ENCODE results near the gene BTD.

BTD gene

DNA sequence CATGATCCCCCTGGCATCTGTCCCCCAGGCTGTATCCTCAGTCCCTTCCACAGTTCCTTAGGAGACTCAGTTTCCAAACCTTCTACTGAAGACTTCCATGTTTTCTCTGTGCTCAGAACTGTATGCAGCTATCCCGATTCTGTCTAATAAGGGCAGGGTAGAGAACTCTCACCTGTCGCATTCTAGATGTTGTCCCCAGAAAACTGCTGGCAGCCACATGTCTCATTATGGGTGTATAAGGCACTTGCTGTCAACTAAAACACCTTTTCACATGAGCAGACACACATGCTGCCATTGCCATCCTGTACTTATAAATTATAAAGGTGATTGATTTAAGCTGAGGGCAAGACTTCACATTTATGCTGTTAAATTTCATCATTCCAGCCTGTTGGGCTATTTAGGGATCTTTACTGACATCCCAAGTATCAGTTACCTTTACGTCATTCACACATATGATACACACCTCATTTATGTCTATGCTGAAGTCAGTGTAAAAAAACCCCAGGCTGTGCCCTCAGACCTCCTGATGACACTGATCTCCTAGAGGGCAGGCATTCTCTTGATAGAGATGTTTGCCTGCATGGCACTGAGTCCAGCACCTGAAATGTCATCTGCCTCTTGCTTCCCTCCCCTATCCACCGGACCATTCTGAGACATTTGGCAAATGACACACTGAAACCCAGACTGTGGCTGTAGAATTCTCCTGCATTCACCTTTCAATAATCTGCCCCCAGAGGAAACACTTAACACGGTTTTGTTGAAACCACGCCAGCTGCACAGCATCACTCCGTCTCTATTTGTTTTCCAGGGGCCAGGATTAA is 35.8 kb downstream of the BTD start:
- DNase-seq = no peak

DNA sequence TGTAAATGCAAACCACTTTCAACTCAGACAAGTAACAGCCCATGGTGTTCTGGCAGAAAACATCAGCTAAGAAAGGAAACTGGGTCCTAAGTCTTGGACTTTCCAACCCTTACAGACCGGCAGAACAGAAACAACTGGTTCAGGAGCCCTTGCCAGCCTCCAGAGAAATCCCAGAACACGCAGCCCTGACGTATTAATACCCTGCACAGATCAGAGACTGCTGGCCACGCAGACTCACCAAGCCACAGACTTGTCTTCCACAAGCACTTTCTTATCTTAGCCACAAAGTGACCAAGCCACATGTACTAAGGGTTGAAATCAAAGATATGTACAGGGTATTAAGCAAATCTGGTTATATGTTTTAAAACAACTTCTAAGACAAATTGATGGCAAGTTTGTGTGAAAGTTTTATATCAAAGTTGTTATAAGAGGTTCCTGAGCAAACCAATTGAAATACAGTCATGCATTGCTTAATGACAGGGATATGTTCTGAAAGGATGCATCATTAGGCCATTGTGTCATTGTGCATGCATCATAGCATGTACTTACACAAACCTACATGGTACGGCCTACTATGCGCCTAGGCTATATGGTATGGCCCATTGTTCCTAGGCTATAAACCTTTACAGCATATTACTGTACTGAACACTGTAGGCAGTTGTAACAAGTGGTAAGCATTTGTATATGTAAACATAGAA is 36.8 kb downstream of the BTD start:
- no peak for DNase-seq

DNA sequence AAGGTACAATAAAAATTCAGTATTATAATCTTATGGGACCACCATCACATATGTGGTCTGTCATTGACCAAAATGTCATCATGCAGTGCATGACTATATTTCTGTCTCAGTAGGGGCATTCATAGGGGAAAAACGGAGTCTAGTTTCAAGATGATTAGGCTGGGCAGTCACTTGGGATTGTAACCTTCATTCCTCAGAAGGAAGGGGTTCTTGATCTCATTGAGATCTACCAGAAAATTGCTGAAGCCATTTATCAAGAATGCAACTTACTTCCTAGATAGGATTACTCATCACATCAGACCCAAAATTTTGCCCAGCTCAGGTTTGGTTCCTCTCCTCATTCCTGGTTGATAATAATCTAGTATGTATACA is 37.3 kb downstream of the BTD start:
- DNase-seq = no peak

DNA sequence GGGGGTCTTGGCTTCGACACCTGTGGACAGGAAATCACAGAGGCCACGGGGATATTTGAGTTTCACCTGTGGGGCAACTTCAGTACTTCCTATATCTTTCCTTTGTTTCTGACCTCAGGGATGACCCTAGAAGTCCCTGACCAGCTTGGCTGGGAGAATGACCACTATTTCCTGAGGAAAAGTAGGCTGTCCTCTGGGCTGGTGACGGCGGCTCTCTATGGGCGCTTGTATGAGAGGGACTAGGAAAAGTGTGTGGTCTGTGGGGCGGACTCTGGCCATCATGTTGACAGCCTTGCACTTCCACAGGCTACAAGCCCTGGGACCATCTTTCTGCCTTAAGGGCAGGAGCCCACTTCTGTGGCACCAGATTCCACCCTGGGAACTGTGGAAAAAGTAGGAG is 43.7 kb downstream of the BTD start:
- DNase-seq = no peak

DNA sequence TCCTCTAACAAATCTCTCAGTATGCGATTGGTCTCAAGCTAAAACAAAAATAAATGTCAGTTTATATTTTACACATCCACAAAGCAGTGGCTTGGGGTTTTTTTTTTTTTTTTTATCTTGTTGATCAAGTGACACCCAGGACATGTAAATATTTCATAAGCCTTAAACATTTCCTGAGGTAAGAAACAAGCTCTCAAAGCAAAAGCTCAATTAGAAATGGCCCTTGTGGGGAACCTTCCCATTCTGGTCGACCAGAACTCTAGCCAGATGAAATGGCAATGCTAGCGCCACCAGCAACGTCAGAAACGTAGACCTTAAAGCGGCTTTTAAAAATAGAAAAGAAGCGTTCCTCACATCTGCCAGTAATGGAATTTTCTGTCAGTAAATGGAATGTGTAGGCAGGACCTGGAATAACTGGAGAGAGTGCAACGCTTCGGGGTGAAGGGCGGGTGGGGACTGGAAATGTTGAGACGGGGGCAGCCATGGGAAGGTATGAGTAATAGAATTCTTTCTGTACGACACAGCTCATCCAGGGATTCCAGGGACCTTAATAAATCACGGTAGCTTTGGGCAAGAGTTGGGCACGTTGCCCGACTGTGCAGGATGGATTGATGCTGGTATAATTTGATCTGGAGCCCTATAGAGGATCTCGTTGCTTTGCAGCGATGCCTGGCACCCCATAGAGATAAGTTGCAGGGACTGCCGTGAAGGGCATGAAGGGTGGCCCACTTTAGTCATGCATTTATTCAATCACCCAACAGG is 44.4 kb downstream of the BTD start:
- no peak for DNase-seq

DNA sequence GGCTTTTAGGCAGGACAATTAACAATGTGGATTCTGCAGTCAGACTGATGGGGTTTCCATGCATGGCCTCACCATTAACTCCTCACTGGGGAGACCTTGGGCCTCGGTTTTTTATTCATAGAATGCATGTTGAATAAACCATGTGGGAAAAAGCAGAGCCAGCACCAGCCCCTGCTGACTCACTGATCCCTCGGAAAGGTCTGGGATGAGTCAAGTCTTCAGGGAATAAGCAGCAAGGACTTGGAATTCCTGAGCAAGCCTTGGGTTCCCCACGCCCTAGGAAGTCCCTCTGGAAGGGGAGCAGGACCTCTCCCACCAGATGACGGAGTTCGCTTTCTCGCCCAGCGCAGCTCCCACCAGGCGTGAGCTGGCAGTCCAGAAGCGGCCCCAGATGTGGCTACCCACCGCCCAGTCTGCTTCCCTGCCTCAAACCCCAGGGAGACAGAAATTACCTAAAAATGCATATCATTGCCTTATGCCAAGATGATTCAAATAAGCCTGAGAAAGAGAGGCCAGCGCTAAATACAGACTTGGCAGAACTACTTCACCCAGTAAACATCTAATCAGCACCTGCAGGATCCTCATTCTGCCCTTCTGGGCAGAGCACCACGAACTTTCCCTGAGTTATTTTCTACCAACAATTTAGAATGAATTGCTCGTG is 45.4 kb downstream of the BTD start:
- DNase-seq = no peak

DNA sequence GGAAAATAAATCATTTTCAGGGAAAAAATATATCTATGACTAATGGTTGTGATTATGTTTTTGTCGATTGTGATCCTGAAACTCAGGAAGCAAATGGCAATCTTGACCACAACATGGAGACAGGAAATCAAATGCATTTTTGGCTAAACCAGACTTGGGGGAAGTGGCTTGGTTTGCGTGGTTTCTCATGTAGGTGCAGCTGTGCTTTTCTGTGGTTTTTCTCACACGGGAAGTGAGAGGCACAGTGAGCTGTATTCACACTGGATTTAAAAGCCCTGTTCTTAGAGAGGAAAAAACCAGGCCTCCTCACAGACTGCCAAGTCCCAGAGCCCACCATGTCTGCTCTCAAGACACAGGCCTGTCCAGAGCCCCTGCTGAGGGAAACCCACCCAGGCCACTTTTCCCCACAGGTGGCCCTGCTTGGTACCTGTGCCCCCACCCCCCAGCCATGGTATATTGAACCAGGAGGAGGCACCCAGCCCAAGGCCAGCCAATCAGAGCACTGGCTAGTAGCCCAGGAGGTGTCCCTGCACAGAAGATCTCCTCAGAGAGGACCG is 46.1 kb downstream of the BTD start:
- DNase-seq = no peak

DNA sequence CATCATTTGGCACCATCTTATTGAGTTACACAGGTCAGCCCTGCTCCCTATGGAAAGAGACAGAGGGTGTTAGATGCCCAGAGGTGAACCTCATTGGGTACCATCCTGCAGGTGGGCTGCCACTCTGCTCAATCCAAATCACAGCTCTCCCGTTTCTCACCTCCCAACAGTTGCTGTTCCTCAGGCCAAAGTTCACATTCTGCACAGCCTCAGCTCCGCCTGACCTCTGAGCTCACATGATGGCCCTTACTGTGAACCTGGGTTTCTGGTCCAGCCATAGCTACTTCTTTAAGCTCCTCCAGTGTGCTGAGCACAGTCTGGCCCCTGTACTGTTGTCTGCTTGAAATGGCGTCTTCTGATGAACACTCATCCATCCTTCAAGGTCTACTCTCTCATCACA is 47.8 kb downstream of the BTD start:
- DNase-seq = no peak

DNA sequence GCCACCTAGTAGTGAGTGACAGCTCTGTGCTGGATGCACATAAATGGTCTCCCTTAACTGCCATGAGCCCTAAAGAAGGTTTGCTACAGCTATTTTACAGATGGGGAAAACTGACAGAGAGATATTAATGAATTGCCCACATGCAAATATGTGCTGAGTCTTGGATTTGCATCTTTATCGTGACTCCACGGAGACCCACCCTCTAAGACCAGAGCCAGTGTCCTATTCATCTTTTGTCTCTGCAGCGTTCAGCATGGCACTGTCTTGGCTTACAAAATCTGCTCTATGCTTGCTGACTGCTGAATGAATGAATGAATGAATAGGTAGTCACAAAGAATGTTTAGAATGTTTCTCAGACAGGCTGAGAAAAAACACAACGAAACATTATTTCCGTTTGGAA is 48.3 kb downstream of the BTD start:
- no peak for DNase-seq

DNA sequence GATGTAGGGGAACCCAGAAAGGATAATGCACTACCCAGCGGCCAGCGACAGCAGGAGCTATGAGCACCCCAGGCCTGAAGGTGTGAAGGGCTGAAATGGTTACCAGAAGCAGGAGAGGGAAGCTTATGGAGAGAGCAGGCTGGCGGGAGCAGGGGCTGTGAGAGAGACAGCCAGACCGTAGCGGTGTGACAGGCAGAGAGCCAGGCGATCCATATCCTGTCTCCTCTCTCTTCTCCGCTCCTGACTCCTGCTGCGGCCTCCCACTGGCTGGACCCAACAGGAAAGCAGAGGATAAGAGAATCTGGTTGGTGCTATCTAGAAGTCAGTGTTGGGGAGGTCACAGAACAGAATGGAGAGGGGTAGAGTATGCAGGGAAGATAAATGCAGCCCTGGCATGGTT is 49.9 kb downstream of the BTD start:
- DNase-seq = no peak

DNA sequence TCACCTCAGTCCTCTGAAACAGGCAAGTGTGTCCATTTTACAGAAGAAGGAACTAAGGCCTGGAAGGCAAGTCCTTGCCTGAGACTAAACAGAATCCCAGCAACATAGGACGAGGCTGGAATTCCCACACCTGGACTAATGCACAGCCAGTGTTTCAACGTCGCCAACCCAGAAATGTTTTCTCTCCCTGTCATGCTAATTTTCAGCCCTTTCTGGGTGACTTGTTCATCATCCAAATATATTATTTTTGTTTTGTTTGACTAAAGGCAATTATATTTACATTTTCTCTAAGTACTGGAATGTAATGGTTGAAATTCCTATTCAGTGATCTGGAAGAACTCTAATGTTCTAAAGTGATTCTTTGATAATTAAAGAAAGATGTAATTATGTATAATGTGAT is 51.8 kb downstream of the BTD start:
- DNase-seq = no peak

DNA sequence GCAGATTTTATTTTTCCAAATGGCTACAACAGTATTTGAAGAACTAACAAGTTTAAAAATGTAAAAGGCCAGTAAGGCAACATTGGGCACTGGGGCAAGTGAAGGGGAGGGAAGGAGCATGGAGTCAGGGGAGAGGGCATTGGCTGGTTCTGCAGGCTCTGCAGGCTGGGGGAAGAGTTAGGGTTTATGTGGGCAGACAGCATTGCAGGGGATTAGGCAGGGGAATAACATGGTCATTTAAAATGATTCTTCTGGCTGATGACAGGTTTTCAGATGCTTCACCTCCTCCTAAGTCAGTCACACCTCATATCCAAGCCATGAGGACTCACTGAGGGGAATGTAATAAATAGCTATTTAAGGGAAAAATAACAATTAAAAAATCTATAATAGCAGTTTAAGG is 52.6 kb downstream of the BTD start:
- no peak for DNase-seq

DNA sequence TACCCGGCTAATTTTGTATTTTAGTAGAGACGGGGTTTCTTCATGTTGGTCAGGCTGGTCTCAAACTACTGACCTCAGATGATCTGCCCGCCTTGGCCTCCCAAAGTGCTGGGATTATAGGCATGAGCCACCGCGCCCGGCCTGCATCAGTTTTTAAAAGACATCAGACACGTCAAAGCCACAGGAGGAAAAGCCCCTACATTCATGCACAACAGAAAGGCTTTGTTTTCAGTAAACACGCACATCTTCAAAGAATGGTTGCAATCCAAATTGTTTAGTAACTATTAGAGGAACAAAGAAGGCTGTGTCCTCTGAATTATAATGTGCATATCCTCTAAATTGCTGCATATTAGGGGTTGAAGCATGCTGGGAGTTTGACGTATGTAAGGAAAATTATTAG is 53.3 kb downstream of the BTD start:
- no peak for DNase-seq

DNA sequence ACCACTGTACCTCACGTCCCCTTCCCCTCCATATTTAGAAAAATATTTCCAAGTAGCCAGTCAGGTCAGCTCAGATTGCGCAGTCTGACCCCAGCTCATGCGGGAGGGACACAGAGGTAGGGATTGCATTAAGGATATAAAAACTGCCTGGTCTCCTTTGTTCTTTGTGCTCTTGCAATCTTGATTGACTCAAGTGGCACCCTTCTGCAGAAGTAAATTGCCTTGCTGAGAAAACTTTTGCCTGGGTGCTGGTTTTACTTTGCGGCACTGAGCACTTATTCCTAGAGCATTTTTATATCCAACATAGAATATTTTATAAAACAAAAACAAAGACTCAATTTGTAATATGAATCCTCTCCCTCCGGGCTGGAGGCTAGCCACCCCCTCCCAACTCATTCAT is 54.8 kb downstream of the BTD start:
- no peak for DNase-seq

DNA sequence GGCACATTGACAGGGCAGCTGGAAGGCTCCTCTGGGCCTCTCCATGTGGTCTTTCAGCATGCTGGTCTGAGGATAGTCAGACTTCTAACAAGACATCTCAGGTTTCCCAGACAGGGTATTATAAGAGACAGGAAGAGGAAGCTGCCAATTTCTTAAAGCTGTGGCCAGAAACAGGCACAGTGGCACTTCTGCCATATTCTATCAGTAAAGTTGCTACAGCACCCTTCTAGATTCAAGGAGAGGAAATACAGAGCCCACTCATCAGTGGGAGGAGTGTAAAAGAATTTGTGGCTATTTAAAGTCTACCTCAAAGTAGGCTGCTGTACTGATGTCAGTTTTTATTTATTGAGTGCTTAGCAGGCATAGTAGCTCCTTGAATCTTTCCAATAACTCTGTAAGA is 55.5 kb downstream of the BTD start:
- no peak for DNase-seq

DNA sequence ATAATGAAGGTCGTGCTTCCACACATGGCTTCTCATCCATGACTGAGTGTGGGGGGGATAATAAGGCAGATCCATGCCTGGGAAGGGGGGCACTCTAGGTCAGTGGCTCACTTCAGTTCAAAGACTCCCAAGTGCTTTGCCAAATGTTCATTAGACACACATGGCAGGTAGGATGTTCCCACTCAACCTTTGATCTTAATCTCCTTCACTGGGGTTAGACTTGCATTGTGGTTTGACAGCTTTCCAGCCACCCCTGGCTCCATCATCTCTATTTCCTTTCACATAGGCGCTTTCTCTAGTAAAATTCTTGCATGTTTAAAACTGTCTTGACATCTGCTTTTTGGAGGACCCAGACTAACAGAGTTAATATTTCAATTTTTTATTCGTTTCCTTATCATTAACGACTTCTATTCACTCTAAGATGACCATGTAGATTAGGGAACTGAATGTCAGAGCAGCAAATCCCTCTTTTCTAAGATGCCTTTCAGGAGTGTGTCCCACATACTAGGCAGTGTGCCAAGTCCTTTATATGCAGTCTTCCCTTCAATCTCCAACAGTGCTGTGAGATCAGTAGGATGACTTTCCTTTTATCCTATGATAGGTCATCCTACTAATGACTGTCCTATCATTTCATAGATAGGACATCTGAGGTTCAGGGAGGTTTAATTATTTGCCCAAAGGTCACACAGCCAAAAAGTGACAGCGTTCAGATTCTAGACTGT is 57.9 kb downstream of the BTD start:
- DNase-seq = no peak

DNA sequence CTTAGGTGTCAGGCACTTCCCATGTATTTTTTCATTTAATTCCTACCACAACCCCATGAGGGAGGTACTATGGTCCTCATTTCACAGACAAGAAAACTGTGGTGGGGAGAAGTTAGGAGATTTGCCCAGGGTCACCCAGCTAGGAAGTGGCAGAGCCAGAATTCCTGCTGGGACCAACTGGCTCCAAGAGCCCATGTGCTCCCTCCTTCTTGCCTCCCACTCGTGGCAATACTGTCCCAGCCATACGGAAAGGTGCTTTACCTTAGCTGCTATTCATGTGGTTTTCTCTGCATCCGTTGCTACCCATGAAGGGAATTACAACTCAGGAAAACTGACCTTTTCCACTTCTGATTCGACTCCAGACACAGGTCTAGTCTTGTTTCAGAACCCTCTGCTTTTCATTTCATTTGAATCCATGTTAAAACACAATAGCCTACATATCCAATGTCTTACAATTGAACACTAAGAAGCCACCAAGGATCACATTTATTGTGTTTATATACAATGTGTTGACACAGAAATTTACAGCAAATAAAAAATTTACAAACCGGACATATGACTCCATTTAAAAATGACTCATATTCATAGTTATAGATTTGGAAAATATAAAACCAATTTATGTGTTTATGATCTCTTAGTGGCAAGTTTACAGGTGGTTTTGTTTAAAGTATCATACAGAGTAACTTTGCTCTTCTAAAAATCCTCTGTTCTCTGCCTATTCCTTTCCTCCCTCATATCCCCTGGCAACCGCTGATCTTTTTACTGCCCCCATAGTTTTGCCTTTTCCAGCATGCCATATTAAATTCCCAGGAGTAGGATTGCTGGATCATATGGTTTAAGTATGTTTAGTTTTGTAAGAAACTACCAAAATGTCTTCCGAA is 58.8 kb downstream of the BTD start:
- DNase-seq = no peak

DNA sequence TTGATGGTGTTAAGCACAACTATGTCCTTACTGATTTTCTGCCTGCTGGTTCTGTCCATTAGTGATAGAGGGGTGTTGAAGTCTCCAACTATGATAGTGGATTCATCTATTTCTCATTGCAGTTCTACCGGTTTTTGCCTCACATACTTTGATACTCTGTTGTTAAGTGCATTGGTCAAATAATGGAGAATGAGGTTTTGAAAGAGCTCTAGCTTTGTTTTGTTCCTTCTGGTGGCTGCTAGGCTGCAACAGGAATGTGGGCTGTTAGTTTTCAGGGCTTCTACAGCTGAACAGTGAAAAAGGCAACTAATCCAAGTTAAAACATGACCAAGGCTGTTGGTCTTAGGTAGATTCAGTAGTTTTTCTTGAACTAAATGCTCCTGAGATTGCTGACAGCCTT is 62.6 kb downstream of the BTD start:
- no peak for DNase-seq

DNA sequence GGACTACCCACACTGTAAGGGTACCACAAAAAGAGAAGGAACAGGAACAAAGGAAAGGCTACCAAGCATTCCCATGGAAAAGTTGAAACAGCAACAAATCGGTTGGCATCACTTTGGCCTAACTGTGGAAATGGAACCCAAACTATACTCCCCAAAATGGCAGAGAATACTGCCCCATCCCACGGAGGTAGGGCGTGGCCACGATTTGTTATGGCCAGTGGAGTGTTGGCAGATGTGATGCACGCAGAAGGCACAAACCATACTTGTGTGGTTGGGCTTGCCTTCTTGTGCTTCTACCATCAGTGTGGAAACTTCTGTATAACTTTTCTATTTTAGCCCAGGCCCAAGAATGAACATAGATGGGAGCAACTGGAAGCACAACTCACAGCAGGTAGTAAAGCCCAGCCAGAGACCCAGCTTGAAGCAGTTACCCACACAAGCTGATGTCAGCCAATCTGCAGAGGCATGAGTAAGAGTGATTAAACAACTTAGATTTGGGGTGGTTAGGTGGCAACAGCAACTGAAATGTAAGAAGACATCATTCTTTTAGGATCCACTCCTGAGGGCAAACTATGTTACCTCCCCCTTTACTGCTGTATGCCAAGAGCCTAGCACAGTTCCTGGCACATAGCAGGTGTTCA is 64.1 kb downstream of the BTD start:
- DNase-seq = no peak

DNA sequence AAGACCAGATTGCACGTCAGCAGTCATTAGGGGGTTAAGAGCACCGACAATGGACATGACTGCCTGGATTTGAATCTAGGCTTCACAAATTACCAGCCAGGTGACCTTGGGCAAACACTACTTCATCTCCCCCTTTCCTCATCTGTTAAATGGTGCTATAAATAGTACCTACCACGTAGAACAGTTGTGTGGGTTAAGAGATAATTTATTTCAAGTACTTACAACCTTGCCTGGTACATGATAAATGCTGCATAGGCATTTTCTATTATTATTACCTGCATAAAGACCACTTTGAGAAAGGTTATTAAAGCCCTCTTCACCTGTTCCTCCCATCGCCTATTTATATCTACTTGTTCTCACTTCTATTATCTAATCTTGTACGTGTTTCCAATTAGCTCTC is 64.7 kb downstream of the BTD start:
- DNase-seq = no peak

DNA sequence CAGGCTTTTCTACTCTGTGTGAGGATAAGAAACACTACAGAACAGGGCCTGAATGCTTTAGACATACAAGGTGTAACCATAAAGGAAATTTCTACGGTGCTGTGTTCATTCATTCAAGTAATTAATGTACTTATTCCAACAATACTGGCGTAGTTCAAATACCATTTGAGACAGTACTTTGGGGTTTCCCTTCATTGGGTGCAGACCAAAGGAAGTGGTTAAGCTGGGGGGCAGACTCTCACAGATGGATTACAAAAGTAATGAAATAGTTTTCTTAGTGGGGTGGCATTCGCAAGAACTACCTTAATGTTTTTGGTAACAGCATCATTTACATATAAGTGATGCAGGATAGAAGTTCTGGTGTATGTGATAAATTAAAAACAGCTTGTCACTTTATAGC is 65.9 kb downstream of the BTD start:
- DNase-seq = no peak
